NOMO-1 treated with DMSO at 0.1 percent for 48 hours (cell line): ENCODE measurements around the gene LIN7B.
"Not testable (repeated sequence)": the region's sequence is repeated elsewhere in the genome, so short reads cannot be mapped to it uniquely, and the experiment has no call there.

Experiments
- DNase-seq: peaks from one replicate; lab custom pipeline; 2025; ENCODE audit not compliant: unreplicated experiment; lab: John Stamatoyannopoulos, UW

LIN7B gene

DNA sequence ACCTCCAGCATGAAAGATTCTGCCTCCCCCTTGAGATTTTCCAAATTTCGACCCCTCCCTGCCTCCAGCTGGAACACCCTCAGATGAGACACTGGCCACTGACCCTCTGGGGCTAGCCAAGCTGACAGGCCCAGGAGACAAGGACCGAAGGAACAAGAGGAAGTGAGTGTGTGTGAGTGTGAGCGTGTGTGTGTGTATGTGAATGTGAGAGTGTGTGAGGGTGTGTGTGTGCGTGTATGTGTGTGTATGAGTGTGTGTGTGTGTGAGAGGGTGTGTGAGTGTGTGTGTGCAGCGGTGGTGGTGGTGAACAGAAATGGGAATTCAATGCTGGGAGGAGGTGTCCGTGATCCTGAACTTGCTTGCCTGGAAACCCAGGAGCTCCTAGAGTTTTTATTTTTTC lies 27.2 kb downstream of the LIN7B start:
- DNase-seq = no peak

DNA sequence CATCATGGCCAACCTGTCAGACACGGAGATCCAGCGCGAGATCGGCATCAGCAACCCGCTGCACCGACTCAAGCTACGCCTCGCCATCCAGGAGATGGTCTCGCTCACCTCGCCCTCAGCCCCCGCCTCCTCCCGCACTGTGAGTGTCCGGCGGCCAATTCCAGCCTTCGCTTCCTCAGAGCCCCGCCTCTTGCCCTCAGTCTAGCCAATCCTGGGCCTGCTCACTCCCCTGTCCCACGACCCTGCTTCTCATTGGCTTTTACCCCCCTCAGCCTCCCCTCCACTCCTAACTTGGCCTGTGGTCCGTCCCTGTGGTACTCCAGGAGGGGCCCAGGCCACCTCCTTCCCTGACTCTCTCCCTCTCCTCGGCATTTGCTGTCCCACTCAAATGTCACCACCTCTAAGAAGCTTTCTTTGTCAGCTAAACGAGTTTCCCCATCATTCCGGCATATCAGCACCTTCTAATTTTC lies 28.7 kb downstream of the LIN7B start:
- no peak for DNase-seq

DNA sequence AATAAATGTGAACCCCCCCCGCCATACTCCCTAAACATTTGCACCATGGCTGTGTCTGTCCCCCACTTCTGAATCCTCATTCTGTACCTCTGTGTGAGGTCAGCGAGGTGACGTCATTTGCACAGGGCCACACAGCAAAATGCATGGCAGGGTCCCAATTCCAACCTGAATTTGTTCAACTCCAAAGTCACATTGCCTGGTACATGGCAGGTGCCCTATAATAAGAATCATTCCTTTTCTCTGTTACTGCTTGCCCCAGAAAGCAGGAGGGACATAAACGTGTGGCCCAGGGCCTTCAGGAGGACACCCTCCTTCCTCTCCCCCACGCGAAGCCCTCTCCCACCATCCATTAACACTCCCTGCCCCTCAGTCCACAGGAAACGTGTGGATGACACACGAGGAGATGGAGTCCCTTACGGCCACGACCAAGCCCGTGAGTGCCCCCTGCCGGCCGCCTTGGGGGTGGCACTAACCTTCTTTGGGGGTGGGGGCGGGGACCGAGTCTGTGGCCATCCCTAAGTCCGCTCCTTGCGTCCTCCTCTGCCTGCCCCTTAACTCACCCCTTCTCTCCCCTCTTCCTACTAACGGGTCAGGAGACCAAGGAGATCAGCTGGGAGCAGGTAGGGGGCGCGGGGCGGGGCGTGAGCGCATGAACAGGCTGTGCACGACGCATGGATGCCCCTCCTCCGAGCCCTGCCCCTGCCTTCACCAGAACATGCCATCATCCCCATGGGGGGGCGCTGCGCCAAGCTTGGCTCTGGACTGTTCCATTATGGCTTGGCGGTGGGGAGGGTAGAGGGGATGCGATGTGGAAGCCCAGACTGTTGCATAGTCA lies 31.6 kb downstream of the LIN7B start:
- peak; percentile 51 for DNase-seq

DNA sequence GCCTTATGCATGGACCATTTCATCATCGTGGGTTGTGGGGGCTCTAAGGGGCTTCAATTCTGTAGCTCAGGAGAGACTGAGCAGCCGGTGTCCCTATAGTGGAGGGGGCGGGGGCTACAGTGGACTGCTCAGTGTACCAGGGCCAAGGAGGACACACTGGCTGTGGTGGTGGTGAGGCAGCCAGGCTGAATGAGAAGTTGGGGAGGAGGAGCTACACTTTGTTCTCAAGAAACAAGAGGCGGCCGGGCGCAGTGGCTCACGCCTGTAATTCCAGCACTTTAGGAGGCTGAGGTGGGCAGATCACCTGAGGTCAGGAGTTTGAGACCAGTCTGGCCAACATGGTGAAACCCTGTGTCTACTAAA lies 32.2 kb downstream of the LIN7B start:
- DNase-seq = not testable (repeated sequence)

DNA sequence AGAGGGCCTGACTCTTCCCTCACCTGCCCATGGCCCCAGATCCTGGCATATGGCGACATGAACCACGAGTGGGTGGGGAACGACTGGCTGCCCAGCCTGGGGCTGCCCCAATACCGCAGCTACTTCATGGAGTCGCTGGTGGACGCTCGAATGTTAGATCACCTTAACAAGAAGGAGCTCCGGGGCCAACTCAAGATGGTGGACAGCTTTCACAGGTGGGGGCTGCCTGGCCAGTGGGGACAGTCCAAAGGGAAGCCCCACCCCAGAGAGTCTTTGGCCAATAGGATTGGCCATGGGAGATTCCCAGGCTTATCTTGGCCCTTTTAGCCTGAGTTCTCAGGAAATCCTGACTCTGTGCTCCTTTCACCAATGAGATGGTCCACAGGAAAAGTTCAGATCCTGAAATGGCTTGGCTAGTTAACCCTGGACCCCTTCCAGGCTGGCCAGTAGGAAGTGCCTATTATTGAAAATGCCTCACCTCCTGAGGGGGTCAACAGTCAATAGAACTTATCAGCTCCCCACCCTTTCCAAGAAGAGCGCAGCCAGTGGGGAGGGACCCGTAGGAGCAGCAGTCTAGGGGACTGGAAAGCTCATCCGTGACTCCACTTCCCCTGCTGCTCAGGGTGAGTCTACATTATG lies 34.0 kb downstream of the LIN7B start:
- DNase-seq = no peak

DNA sequence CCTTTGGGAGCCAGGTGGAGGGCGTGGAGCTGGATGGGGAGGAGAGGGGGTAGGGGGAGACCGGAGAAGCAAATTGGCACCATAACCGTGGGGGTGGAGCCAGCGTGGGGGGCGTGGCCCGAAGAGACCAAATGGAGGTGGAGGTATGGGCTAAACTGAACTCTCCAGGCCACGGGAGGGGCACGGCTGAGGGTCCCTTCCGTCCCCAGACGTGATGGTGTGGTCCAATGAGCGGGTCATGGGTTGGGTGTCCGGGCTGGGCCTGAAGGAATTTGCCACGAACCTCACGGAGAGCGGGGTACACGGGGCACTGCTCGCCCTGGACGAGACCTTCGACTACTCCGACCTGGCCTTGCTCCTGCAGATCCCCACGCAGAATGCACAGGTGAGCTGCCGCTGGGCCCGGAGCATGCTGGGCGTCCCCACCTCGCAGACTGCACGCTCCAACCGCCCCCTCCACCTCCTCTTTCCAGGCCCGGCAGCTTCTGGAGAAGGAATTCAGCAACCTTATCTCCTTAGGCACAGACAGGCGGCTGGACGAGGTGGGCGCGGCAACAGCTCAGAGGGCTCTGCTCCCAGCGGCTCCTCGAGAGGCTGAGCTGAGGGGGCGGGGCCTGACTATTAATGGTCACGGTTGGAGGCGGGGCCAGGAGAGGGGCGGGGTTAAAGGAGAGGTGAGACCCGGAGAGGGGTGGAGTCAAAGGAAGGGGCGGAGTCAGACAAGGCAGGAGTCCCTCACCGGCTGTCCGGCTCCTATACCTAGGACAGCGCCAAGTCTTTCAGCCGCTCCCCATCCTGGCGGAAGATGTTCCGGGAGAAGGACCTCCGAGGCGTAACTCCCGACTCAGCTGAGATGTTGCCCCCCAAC lies 34.8 kb downstream of the LIN7B start:
- peak; percentile 88 for DNase-seq

DNA sequence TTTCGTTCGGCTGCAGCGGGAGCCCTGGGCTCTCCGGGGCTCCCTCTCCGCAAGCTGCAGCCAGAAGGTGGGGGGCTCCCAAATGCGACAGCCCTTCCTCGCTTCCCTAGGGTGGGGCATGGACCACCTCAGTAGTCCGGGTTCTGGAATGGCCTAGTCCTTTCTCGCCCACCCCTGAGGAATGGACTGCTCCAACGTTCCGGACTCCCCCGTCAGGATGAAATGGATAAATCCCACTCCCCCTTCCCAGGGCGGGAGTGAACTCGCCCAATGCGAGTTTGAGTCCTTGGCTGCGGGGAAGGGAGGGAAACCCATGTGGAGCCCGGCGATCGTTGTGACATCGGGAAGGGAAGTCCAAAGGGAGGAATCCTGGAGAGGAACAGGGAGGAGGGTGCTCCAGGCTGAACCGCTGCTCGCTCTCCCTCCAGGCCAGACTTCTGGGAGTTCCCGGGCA lies 35.5 kb downstream of the LIN7B start:
- DNase-seq = peak; percentile 35

DNA sequence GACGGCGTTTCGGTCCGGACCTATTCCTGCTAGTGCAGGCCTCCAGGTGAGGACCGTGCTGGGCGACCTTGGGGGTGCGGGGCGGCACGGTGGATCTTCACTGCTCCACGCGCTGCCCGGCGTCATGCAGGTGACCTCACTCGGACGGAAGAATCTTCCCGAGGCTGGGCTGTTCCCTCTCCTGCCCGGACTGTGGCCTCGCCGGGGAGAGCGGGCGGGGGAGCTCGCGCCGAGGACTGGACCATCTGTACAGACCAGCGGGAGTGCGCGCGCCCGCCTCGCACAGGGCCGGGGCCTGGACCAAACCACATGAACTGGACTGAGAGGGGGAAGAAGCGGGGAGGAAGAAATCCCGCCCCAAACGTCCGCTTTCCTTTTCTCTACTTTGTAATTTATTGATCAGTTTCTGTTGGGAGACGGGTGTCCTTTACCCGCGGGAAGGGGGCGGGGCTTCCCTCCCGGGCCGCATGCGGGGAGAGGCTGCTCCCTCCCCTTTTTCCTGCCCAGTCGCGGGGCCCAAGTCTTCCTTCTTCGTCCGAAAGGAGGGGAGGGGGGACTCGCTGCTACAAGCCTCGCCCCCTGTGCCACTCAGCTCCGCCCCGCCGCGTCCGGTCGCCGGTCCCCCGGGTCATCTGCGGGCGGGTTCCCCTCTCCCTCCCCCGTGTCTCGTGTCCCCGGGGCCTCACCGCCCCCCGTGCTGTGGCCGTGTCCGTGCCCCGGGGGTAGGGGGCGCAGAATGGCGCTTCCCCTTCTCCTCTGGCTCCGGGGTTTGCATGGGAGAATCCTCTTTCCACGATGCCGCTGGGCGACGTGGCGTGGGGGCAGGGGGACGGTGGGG lies 36.2 kb downstream of the LIN7B start:
- peak; percentile 83 for DNase-seq

DNA sequence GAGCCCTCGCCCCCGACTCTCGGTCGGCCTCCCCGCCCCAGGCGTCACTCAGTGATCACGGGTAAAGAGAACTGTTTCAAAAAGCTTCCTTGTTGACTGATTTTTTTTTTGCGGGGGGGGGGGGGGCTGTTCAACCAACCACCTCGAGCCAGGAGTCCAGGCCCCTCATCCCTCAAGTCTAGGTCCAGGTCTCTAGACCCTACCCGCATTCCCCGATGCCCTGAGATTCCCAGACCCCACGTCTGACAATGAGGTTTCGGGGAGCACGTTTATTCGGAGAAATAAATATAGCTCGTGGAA lies 36.7 kb downstream of the LIN7B start:
- no peak for DNase-seq

DNA sequence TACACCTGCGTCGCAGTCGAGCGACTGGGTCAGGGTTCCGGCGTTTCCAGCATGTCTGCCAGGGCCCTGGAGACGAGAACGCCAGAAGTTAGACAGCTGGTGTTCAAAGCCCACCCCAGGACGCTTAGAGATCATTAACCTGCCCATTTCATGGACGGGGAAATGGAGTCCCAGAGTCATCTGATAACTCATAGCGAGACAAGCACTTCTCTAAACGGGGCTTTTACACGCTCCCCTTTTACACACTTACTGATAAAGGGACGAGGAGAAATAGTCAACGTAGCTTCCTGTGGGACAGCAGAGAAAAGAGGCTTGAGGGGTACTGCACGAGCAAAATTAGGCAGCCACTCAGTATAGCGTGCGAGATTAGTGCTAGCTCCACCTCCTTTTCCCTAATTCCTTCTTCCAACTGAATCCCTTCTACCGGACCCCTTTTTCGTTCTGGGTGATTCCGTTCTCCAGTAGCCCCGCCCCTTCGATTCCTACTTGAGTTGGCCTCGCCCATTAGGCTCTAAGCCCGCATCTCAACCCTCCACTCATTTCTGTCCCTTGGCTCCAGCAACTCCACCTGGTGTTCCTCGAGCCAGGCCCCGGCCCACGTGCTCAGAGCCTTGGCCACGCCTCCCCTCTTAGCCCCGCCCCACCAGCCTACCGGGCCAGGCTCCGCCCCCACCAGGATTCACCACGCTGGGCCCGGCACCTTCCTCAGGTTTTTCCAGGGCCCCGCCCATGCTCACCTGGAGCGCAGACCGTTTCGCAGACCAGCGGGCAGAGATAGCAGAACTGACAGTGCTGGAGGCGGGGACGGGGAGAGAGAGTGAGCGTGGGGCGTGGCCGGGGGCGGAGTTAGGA lies 37.3 kb downstream of the LIN7B start:
- DNase-seq = peak; percentile 52

DNA sequence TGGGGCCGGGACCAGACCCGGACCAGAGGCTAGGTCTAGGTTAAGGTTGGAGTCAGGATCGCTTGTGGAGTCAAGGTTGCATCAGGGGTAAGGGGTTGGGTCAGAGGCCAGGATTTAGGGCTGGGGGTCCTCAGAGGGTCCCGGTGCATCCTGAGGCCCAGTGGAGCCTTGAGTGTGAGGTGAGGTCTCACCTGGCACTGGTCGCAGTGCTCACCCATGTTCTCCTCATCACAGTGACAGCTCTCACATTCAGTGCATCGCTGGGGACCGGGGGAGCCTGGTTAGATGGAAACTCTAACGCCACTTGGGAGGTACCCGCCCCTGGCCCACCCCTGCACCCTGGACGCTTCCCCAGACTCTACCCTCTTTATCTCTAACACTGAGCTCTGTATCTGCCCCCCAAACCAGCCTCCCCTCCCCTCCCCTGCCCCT lies 38.0 kb downstream of the LIN7B start:
- DNase-seq = no peak

DNA sequence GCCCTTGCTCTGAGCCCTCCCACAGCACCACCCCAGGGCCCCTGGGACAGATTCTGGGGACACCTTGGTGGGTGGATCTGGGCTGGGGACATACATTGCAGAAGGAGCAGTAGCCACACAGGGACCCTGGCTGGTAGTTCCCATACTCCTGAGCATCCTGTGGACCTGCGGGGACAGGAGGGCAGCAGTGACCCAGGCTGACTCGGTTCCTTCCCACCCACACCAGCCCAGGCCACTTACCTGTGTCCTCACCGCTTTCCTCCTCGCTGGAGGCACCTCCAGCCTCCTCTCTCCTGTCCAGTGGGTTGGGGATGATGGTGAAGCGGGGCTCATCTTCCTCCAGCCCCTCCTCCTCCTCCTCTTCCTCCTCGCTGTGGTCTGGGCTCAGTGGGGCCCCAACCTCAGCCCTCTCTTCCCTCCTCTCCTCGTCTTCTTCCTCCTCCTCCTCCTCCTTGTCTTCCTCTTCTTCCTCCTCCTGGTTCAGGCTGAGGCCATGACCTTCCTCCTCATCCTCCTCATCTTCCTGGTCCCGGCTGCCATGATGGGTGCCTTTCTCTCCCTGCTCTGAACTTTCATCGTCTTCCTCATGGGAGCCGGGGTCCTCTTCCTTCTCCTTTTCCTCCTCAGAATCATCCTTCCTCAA lies 39.1 kb downstream of the LIN7B start:
- DNase-seq = no peak

DNA sequence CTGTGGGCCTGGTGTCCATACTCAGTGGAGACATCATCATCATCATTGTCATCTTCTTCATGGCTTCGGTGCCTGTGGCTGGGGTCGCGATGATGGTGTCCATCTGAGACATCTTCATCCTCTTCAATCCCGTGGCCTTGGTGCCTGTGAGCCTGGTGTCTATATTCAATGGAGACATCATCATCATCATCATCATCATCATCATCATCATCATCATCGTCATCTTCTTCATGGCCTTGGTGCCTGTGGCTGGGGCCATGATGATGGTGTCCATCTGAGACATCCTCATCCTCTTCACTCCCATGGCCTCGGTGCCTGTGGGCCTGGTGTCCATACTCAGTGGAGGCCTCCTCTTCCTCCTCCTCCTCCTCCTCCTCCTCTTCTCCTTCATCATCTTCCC lies 40.1 kb downstream of the LIN7B start:
- no peak for DNase-seq

DNA sequence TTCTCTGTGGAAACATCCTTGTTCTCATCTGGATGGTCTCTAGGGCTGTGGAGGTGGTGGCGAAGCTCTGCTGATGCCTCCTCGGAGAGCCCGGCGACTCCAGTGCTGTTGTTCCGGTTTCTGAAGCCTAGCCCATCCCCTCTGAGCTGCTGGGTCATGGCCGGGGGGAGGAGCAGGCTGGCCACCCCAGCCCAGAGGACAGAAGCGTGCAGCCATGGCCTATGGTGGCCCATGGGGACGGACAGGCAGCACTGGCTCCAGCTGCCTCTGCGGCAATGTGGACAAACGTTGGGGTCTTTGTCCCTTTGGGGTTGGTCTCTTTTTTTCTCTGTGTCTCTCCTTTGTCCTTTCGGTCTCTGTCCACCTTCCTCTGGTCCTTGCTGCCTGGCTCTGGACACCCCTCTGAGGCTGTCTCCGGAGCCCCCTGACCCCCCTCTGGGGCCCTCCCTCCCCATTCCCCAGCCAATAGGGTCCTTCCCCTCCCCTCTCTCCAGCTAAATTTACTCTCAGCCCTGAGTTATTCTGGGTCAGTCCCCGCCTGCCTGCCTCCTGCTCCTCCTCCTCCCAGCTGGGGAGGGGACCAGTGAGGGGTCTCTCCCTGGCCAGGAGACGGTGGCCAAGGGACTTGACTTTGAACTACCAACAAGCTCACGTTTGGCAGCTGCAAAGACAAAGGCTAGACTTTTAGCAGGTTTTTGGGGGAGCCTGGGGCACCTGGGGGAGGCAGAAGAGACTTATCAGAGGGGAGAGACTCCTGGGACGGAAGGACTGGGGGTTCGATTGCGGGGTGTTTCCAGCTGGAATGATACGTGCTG lies 41.0 kb downstream of the LIN7B start, which contains the start of gene HRC:
Gene HRC, minus strand, starts transcription at position 392 of the 815 bp plus-strand sequence. Its CDS starts 159 bp downstream, at position 233.
- DNase-seq = peak; percentile 31

DNA sequence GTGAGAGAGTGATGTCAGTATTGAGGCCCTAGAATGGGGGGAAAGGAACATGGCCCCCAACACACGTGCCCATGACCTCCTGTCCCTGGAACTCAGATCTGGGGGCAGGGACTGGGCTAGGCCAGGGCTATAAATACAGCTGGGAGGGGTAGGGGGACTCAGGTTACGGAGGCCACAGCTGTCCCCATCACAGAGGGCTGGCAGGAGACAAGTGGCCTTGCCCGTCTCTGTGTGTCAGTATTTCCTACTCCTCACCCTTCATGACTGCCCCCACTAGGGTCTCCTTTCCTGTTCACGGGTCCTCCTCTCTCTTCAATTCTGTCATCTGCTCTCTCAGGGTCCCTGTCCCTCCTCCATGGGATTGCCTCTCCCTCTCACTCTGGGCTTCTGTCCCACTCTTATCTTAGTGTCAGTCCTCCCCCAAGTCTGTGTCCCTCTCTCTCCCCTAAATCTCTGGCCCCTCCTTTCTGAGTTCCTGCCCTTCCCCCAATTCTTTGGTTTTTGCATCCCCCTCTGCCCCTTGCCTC lies 41.7 kb downstream of the LIN7B start:
- no peak for DNase-seq

DNA sequence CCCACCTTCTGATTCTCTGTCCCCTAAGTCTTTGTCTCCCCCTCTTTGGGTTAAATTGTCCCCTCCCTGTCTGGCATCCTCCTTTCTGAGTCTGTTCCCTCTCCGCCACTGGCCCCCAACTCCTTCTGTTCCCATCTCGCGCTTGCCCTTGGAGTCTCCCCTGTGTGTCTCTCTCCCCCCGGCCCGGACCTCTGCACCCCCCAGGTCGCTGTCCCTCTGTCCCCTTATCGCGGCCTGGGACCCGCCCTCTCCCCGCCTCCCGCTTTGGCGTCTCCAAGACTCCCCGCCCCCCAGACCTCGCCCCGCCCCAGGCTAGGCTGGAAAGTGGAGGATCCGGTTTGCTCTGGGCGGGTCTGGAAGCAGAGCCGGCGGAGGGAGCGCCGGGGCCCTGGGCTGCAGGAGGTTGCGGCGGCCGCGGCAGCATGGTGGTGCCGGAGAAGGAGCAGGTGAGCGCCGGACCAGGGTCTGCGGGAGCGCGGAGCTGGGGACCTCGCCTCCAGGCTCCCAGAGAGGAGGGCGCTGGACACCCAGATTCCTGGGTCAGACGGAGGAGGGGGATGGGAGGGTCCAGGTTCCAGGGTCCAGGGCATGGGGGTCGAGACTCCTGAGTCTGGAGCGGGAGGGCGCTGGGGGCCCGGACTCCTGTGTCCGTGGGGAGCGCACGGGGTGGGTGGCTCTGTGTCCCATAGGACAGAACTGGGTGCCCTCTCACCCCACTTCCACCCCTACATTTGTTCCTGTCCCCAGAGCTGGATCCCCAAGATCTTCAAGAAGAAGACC lies 43.5 kb downstream of the LIN7B start, which contains the start of gene TRPM4:
Gene TRPM4, plus strand, starts transcription at position 348 of the 780 bp plus-strand sequence. Its CDS starts 75 bp downstream, at position 423.
- DNase-seq = peak; percentile 65
